RKO (cell line): Measurements from ENCODE around the gene LRMDA.

Experiments used
- DNase-seq: peaks from one replicate; pipeline ENCODE4 v3.0.0-alpha.2; 2016; ENCODE audit warnings: low spot score

LRMDA gene

GRCh38 chr10:75956624-75957023, 525.2 kb downstream of the LRMDA start:
- DNase-seq: peak; percentile 59

- no peak for DNase-seq
Measured at GRCh38 chr10:75957314-75958120, 526.1 kb downstream of the LRMDA start.

GRCh38 chr10:75959209-75959608, 527.8 kb downstream of the LRMDA start:
- DNase-seq: peak; percentile 80

- no peak for DNase-seq
Measured at GRCh38 chr10:75959912-75960311, 528.5 kb downstream of the LRMDA start.

- DNase-seq: no peak
Measured at GRCh38 chr10:75962395-75963061, 531.1 kb downstream of the LRMDA start.

- DNase-seq: no peak
Measured at GRCh38 chr10:75967491-75967890, 536.1 kb downstream of the LRMDA start.

GRCh38 chr10:75969031-75969430, 537.6 kb downstream of the LRMDA start:
- DNase-seq: no peak

- DNase-seq: no peak
Measured at GRCh38 chr10:75971402-75972211, 540.2 kb downstream of the LRMDA start.

- no peak for DNase-seq
Measured at GRCh38 chr10:75972491-75973276, 541.3 kb downstream of the LRMDA start.

GRCh38 chr10:75974080-75974479, 542.7 kb downstream of the LRMDA start:
- DNase-seq: no peak

GRCh38 chr10:75976681-75977080, 545.3 kb downstream of the LRMDA start:
- DNase-seq: no peak

- no peak for DNase-seq
Measured at GRCh38 chr10:75977139-75977538, 545.7 kb downstream of the LRMDA start.

- DNase-seq: no peak
Measured at GRCh38 chr10:75978213-75978612, 546.8 kb downstream of the LRMDA start.

- DNase-seq: no peak
Measured at GRCh38 chr10:75980419-75981002, 549.1 kb downstream of the LRMDA start.

- no peak for DNase-seq
Measured at GRCh38 chr10:75982611-75983369, 551.4 kb downstream of the LRMDA start.

GRCh38 chr10:75984067-75984466, 552.6 kb downstream of the LRMDA start:
- no peak for DNase-seq

GRCh38 chr10:75987616-75988015, 556.2 kb downstream of the LRMDA start:
- DNase-seq: peak; percentile 40

- no peak for DNase-seq
Measured at GRCh38 chr10:75994357-75995040, 563.1 kb downstream of the LRMDA start.

- no peak for DNase-seq
Measured at GRCh38 chr10:75995041-75995430, 563.6 kb downstream of the LRMDA start.

GRCh38 chr10:75995720-75996119, 564.3 kb downstream of the LRMDA start:
- DNase-seq: no peak
